ENCODE data around the gene ITM2A. TPM values are rescaled to one million over a fixed set of nuclear protein-coding genes. Genes with fewer than 3 reads are reported as not detected.

The ITM2A gene
- total RNA-seq, 1 donor, result 0.54 TPM

DNA sequence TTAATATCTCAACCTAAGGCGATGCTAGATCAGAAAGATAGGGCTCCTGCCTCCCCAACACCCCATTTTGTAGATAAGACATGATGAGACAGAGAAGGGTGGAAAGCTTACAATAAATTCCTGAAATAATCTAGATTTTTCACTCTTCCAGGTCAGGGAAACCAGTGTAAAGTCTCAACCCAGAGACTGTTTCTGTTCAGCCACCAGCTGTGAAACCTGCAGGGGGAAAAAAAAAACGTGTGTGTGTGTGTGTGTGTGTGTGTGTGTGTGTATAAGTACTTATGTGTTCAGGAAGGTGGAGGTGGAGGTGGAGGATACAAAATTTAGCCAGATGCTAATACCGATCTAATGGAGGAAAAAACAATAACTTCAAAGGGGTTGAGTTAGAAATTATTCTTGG lies 773 bp upstream of the ITM2A start:
- TF ChIP-seq, protein P1, sequence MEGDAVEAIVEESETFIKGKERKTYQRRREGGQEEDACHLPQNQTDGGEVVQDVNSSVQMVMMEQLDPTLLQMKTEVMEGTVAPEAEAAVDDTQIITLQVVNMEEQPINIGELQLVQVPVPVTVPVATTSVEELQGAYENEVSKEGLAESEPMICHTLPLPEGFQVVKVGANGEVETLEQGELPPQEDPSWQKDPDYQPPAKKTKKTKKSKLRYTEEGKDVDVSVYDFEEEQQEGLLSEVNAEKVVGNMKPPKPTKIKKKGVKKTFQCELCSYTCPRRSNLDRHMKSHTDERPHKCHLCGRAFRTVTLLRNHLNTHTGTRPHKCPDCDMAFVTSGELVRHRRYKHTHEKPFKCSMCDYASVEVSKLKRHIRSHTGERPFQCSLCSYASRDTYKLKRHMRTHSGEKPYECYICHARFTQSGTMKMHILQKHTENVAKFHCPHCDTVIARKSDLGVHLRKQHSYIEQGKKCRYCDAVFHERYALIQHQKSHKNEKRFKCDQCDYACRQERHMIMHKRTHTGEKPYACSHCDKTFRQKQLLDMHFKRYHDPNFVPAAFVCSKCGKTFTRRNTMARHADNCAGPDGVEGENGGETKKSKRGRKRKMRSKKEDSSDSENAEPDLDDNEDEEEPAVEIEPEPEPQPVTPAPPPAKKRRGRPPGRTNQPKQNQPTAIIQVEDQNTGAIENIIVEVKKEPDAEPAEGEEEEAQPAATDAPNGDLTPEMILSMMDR (IDR thresholded peaks at IDR 0.05; ENCODE audit: insufficient read depth, low read length), result no peak

DNA sequence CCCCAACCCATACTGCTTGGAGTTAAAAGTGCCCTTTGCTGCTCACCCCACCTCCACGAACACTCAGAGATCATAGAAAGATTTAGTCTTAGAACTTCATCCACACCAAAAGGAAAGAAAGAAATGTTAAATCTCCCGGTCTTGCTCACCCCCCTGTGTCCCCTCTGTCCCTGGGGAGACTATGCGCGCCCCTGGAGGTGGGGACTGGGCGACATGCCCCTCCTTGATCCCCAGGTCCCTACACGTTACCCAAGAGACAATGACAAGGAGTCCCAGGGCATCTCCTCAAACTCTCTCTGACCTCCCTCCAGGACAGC lies 620 bp downstream of the ITM2A start:
- TF ChIP-seq, protein P1 (IDR thresholded peaks at IDR 0.05; ENCODE audit: insufficient read depth, low read length), result no peak
- no peak overlapping the region for H3K4me3 ChIP-seq (ENCODE audit: low read depth, low read length)
- no peak for DNase-seq (ENCODE audit: low read depth)

More for the DNA sequence above, 773 bp upstream of the ITM2A start:
- no peak for DNase-seq (ENCODE audit: low read depth)
- H3K4me3 ChIP-seq (ENCODE audit: low read depth, low read length), result no peak overlapping the region

DNA sequence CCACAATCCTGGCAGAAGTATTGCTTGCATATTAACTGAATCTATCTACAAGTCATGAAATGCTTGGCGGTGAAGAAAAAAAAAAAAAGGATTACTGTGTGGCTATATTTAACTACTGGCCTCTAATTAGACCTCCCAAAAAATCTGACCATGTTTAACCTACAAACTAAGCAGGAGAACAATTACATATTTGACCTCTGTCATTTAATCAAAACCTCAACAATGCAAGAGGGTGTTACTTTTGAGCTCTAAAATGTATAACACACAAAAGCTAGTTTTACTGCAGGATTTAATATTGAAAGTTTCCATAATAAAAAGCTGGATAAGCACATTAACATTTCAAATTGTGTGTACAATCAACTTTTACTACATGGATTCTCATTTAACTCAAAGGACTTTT lies 1.5 kb downstream of the ITM2A start:
- TF ChIP-seq, protein P1 (IDR thresholded peaks at IDR 0.05; ENCODE audit: insufficient read depth, low read length), result no peak
- no peak overlapping the region for H3K4me3 ChIP-seq (ENCODE audit: low read depth, low read length)
- no peak for DNase-seq (ENCODE audit: low read depth)

DNA sequence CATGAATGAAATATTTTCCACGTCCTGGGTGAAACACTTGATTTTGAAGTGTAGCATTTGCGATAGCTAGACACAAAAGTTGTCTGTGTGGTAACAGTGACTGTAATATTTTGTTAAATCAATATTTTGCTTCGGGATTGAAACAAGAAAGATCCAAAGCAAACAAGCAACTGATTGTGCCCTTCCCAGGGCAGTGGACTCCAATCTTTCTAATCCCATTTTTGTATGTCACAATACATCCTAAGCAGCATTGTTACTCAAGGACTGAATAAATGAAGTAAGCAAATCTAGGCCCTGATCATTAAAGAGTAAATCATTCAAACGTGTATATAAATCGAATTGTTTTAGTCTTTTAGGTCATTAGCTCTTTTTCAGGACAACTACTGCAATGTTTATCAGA lies 2.8 kb downstream of the ITM2A start:
- TF ChIP-seq, protein P1 (IDR thresholded peaks at IDR 0.05; ENCODE audit: insufficient read depth, low read length), result no peak
- DNase-seq (ENCODE audit: low read depth), result no peak
- H3K4me3 ChIP-seq (ENCODE audit: low read depth, low read length), result no peak overlapping the region

DNA sequence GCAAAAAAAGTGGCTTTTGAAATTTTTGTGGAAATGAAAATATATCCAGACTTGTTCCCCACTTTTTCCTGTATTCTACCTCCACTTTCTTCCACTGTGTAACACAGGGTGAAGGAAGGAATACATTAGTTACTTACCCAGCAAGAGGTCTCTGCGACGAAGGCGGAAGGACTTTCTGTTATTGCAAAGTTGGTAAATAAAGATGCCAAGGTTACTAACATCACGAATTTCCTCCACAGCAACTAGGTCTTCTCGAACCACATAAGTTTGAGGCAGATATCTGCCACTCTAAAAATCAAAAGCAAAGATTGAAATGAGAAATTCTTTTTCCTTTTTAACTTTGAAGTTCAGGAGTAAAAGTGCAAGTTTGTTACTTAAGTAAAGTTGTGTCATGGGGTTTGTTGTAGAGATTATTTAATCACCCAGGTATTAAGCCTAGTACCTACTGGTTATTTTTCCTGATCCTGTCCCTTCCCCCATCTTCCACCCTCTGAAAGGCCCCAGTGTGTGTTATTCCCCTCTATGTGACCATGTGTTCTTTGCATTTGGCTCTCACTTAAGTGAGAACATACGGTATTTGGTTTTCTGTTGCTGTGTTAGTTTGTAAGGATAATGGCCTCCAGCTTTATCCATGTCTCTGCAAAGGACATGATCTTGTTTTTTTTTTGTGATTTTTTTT lies 5.8 kb downstream of the ITM2A start:
- TF ChIP-seq, protein P1 (IDR thresholded peaks at IDR 0.05; ENCODE audit: insufficient read depth, low read length), result no peak
- DNase-seq (ENCODE audit: low read depth), result no peak
- H3K4me3 ChIP-seq (ENCODE audit: low read depth, low read length), result no peak overlapping the region

DNA sequence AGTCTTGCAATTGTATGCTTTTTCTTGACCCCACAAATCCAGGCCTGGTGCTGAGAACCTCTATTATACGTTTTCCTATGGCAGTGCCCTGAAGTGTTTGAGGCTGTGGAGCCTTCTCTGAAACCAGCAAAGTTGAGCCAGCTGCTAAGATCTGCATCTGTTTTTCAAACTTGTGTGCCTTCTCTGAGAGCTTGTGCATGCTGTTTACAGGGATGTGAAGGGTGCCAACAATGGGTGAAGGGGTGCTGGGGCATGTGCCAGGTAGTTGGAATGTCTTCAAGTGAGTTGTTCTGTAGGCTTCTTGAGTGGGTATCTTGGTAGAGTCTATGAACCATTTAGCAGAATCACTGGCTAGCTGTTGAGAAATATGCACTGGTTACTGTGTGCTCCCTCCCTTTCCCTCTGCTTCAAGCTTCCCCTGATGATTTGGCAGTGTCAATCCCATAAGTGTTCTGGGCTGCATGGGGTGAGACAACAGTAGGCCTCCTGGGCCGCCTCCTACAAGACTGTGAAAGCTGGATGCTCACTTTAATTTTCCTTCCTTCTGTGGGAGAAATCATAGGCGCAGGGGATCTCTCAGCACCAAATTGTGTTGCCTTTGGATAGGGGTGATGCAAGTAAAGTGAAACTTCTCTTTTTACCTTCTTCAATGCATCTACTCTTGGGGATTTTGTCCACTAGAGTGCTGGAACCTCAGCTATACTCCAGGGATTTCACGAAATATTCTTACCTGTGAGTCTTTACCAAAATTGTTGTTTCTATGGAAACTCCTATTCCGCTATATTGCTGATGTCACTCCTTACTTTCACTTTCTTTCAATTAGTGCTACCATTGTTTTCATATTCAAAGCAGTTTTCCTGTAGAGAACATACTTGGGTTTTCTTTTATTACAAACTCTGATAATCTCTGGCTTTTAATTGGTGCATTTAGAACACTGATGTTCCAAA lies 30.0 kb downstream of the ITM2A start:
- no peak overlapping the region for H3K4me3 ChIP-seq (ENCODE audit: low read depth, low read length)
- TF ChIP-seq, protein P1 (IDR thresholded peaks at IDR 0.05; ENCODE audit: insufficient read depth, low read length), result no peak
- no peak for DNase-seq (ENCODE audit: low read depth)
